Bronchial epithelial cell (primary cell): Measurements from ENCODE around the gene SEPTIN8. TPM values are rescaled to one million over a fixed set of nuclear protein-coding genes. Genes with fewer than 3 reads are reported as not detected.

Experiments
- DNase-seq: peaks from one replicate; pipeline ENCODE4 v3.0.0-alpha.2; 2010; ENCODE audit warnings: low read depth
- FAIRE-seq: peaks from 2 replicates; lab custom pipeline; 2011; peaks lifted over from hg19 to GRCh38; lab: Jason Lieb, UNC
- H3K27me3 ChIP-seq: 2 replicates; pipeline ENCODE4 v1.5.1; 2011; ENCODE audit warnings: low read length; ENCODE audit not compliant: control insufficient read depth, insufficient read depth
- H3K36me3 ChIP-seq: 2 replicates; pipeline ENCODE4 v1.5.1; 2011; ENCODE audit warnings: low read length; ENCODE audit not compliant: control insufficient read depth, insufficient read depth
- H3K4me3 ChIP-seq: 2 replicates; pipeline ENCODE4 v1.5.1; 2011; ENCODE audit warnings: mild to moderate bottlenecking, low read depth, low read length, control low read depth
- total RNA-seq: library from RNA; depleted of rRNA; stranded (reverse); fragments of >200 nt; gene quantifications from 2 replicates; pipeline ENCODE4 v1.2.1, GENCODE V29; 2014
- TF ChIP-seq, protein P1 (sequence below): IDR thresholded peaks from 2 replicates; pipeline ENCODE4 v1.5.1; 2011; ENCODE audit warnings: mild to moderate bottlenecking, moderate library complexity, low read length, control low read depth, inconsistent platforms; ENCODE audit not compliant: insufficient read depth, severe bottlenecking

SEPTIN8 gene
- total RNA-seq, 1 donor from 2014 or later = 22.6 TPM

DNA sequence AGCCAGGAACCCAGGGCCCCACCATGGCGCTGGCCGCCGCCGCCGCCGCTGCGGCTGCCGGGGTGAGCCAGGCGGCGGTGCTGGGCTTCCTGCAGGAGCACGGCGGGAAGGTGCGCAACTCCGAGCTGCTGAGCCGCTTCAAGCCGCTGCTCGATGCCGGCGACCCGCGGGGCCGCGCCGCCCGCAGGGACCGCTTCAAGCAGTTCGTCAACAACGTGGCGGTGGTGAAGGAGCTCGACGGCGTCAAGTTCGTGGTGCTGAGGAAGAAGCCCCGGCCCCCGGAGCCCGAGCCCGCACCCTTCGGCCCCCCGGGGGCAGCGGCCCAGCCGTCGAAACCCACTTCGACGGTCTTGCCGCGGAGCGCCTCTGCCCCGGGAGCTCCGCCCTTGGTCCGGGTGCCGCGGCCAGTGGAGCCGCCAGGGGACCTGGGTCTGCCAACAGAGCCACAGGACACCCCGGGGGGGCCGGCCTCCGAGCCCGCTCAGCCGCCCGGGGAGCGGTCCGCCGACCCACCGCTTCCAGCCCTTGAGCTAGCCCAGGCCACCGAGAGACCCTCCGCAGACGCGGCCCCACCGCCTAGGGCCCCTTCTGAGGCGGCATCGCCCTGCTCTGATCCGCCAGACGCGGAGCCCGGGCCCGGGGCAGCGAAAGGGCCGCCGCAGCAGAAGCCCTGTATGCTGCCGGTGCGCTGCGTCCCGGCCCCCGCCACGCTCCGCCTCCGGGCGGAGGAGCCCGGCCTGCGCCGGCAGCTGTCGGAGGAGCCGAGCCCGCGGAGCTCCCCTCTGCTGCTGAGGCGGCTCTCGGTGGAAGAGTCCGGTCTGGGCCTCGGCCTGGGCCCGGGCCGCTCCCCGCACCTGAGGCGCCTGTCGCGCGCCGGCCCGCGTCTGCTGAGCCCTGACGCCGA is 36.8 kb upstream of the SEPTIN8 start:
- Histone ChIP-seq H3K4me3 (peak overlapping the region; percentile 29), H3K36me3 (no peaks in the 10 kb centered on the region), H3K27me3 (peaks cover 8% of the 10 kb centered on the region)
- FAIRE-seq (no peak), DNase-seq (no peak)
- TF ChIP-seq, protein P1, sequence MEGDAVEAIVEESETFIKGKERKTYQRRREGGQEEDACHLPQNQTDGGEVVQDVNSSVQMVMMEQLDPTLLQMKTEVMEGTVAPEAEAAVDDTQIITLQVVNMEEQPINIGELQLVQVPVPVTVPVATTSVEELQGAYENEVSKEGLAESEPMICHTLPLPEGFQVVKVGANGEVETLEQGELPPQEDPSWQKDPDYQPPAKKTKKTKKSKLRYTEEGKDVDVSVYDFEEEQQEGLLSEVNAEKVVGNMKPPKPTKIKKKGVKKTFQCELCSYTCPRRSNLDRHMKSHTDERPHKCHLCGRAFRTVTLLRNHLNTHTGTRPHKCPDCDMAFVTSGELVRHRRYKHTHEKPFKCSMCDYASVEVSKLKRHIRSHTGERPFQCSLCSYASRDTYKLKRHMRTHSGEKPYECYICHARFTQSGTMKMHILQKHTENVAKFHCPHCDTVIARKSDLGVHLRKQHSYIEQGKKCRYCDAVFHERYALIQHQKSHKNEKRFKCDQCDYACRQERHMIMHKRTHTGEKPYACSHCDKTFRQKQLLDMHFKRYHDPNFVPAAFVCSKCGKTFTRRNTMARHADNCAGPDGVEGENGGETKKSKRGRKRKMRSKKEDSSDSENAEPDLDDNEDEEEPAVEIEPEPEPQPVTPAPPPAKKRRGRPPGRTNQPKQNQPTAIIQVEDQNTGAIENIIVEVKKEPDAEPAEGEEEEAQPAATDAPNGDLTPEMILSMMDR = no peak

DNA sequence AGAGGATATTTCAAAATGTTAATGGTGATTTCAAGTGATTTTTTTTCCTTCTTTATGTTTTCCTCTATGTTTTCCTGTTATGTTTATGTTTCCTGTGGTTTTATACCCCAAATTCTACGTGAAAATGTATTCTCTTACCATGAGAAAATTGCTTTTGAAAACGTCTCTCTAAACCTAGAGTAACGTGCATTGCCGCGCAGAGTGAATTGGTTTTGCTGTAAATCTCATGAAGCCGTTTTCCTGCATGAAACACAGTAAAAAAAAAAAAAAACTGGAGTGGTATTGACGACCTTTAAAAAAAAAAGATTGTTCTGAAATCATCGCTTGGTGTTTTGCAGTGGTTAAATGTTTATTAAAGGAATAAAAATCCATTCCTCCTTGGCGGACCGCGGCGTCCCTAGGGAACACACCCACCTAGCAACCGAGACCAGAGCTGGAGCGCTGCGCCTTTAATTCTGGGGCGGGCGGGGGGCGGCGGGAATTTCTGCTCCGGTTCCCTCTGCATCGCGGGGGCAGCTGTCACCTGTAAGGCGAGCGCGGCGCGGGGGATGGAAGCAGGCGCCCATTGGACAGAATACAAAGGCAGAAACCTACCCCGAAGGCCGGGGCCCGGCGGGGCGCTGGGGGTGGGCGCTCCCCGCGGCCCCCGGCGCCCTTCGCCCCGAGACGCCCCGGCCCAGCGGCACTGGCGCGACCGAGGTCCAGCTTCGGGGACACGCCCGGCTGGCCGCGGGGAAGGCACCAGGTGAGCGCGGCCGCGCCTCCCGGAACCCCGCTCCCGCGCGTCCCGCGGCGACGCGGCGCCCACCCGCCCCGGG is 36.0 kb upstream of the SEPTIN8 start, which contains the start of gene SOWAHA:
TSS of gene SOWAHA (plus strand) at position 522 of the 818 bp plus-strand sequence. CDS start 320 bp downstream, outside the sequence.
- H3K4me3 ChIP-seq = peak within 1 kb of the TSS; percentile 29
- peaks cover 8% of the 10 kb centered on the region for H3K27me3 ChIP-seq
- TF ChIP-seq, protein P1 = no peak
- no peaks in the 10 kb centered on the region for H3K36me3 ChIP-seq
- DNase-seq = no peak
- FAIRE-seq = no peak

DNA sequence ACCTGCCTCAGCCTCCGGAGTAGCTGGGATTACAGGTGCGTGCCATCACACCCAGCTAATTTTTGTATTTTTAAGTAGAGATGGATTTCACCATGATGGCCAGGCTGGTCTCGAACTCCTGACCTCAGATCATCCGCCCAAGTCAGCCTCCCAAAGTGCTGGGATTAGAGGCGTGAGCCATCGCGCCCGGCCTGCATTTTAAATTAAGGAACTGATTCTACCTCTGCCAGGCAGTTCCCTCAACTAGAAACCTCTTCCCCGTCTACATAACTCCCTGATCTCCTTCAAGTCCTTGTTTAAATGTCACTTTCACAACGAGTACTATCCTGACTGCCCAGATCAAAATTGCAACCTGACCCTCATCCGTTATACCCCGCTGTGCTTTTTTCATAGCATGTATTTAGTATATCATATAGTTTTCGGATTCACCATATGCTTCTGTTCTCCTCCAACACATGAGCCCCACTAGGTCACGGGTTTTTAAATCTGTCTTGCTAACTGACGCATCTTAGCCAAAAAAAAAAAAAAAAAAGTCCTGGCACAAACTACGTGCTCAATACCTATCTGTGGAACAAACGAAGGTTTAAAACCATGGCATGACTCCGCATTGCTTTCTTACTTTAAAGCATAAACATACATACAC is 35.2 kb upstream of the SEPTIN8 start:
- no peak for DNase-seq
- no peak overlapping the region for H3K4me3 ChIP-seq
- TF ChIP-seq, protein P1 = no peak

DNA sequence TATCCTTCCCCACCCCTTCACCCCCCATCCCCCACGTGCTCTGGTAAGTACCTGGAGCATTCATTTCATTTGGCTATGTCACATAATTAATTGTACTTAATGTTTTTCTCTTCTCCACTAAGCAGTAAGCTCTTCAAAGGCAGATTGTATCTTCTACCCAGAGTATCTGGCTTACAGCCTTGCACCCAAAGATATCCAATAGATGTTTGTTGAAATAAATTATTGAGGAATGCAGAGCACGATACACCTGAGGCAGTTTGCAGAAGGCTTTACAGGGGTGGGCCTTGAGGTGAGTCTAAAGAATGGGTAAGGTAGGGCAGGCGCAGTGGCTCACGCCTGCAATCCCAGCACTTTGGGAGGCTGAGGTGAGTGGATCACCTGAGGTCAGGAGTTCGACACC is 33.6 kb upstream of the SEPTIN8 start:
- Histone ChIP-seq H3K27me3 (peaks cover 8% of the 10 kb centered on the region), H3K36me3 (no peaks in the 10 kb centered on the region), H3K4me3 (no peak overlapping the region)
- TF ChIP-seq, protein P1 = no peak
- no peak for DNase-seq
- no peak for FAIRE-seq

More for the DNA sequence above, 35.2 kb upstream of the SEPTIN8 start:
- FAIRE-seq = no peak
- Histone ChIP-seq H3K27me3 (peaks cover 8% of the 10 kb centered on the region), H3K36me3 (no peaks in the 10 kb centered on the region)

GRCh38 chr5:132808866-132809265 is 31.8 kb upstream of the SEPTIN8 start:
- FAIRE-seq (no peak), DNase-seq (no peak)
- H3K27me3 ChIP-seq = peaks cover 8% of the 10 kb centered on the region
- TF ChIP-seq, protein P1 = no peak
- H3K36me3 ChIP-seq = no peaks in the 10 kb centered on the region
- no peak overlapping the region for H3K4me3 ChIP-seq
